OCI-LY3 (cell line): ENCODE results near the gene ATP8B1.

ENCODE experiments used
- H2AFZ ChIP-seq: fragments of 200-600, 300-600 bp; shearing (Covaris generic); 2 replicates; pipeline ENCODE4 v1.6.0; 2014; ENCODE audit warnings: antibody characterized with exemption, low read depth, low read length
- H3K27ac ChIP-seq: fragments of 200-600, 300-600 bp; sonication (generic); 2 replicates; pipeline ENCODE4 v1.5.1; 2014; ENCODE audit warnings: mild to moderate bottlenecking, low read length, moderate library complexity, mixed read lengths
- H3K27me3 ChIP-seq: fragments of 200-600, 300-600 bp; sonication (generic); 2 replicates; pipeline ENCODE4 v1.6.1; 2014; ENCODE audit warnings: low read depth, low read length, mixed read lengths
- H3K36me3 ChIP-seq: fragments of 200-600, 300-600 bp; sonication (generic); replicated peaks from 2 replicates; pipeline ENCODE3; 2014; ENCODE audit warnings: low read depth, low read length, mixed read lengths
- H3K4me1 ChIP-seq: fragments of 300-600, 200-600 bp; sonication (generic); 2 replicates; pipeline ENCODE4 v1.6.1; 2014; ENCODE audit warnings: low read length, mixed read lengths
- H3K4me2 ChIP-seq: fragments of 200-600, 300-600 bp; sonication (generic); 2 replicates; pipeline ENCODE4 v1.6.1; 2014; ENCODE audit warnings: low read length, mixed read lengths
- H3K4me3 ChIP-seq: fragments of 300-600, 200-600 bp; sonication (generic); 2 replicates; pipeline ENCODE4 v1.5.1; 2014; ENCODE audit warnings: antibody characterized with exemption, mild to moderate bottlenecking, low read length, moderate library complexity
- H3K79me2 ChIP-seq: fragments of 300-600, 200-600 bp; shearing (Covaris generic); 2 replicates; pipeline ENCODE4 v1.6.1; 2014; ENCODE audit warnings: mild to moderate bottlenecking, low read length, mixed read lengths
- H3K9ac ChIP-seq: fragments of 300-600, 200-600 bp; shearing (Covaris generic); 2 replicates; pipeline ENCODE4 v1.6.0; 2014; ENCODE audit warnings: mild to moderate bottlenecking, low read length, moderate library complexity
- H3K9me3 ChIP-seq: fragments of 200-600, 300-600 bp; shearing (Covaris generic); 2 replicates; pipeline ENCODE4 v1.6.1; 2014; ENCODE audit warnings: low read length, mixed read lengths; ENCODE audit not compliant: insufficient read depth
- H4K20me1 ChIP-seq: fragments of 200-600, 300-600 bp; sonication (generic); 2 replicates; pipeline ENCODE4 v1.6.1; 2016; ENCODE audit warnings: low read length, mixed read lengths; ENCODE audit not compliant: insufficient read depth
- EZH2phosphoT487 ChIP-seq: fragments of 200-600 bp; shearing (Covaris generic); IDR thresholded peaks from 2 replicates; pipeline ENCODE4 v1.6.1; 2018; ENCODE audit warnings: antibody characterized with exemption, mixed run types, low read depth
- TF ChIP-seq, protein P1 (sequence below): fragments of 200-600, 300-600 bp; sonication (generic); IDR thresholded peaks from 2 replicates; pipeline ENCODE4 v1.5.1; 2014; ENCODE audit warnings: antibody characterized with exemption, low read length, low read depth

The ATP8B1 gene

DNA sequence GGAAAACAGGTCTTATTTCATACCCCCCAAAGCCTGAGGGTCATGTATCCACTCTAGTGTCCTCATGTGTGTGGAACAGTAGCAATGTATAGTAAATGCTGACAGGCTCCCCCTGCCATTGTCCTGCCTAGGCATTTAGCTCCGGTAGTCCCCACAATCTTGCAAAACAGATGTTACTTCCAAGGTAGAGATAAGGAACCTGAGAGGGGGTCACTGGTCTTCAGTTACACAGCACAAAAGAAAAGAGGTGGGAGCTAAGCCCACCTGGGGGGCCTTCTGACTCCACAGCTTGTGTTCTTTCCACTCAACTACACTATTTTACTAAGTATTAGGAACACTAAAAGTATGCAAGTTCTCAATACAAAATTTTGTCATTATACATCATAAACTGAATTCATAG lies 199.2 kb downstream of the ATP8B1 start:
- no peaks in the 10 kb centered on the region for H3K27me3 ChIP-seq
- no peak overlapping the region for H3K27ac ChIP-seq
- no peak overlapping the region for H2AFZ ChIP-seq
- no peak overlapping the region for H3K4me2 ChIP-seq
- no peak overlapping the region for H3K4me3 ChIP-seq
- no peak overlapping the region for H3K9ac ChIP-seq
- H4K20me1 ChIP-seq = peaks cover 4% of the 10 kb centered on the region; the same call in 1 of the 2 replicates
- H3K9me3 ChIP-seq = no peaks in the 10 kb centered on the region
- no peaks in the 10 kb centered on the region for H3K79me2 ChIP-seq
- no peak for TF ChIP-seq EZH2phosphoT487
- TF ChIP-seq, protein P1, sequence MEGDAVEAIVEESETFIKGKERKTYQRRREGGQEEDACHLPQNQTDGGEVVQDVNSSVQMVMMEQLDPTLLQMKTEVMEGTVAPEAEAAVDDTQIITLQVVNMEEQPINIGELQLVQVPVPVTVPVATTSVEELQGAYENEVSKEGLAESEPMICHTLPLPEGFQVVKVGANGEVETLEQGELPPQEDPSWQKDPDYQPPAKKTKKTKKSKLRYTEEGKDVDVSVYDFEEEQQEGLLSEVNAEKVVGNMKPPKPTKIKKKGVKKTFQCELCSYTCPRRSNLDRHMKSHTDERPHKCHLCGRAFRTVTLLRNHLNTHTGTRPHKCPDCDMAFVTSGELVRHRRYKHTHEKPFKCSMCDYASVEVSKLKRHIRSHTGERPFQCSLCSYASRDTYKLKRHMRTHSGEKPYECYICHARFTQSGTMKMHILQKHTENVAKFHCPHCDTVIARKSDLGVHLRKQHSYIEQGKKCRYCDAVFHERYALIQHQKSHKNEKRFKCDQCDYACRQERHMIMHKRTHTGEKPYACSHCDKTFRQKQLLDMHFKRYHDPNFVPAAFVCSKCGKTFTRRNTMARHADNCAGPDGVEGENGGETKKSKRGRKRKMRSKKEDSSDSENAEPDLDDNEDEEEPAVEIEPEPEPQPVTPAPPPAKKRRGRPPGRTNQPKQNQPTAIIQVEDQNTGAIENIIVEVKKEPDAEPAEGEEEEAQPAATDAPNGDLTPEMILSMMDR = no peak
- H3K36me3 ChIP-seq = peaks cover 82% of the 10 kb centered on the region
- no peaks in the 10 kb centered on the region for H3K4me1 ChIP-seq
